ENCODE measurements around the gene RRAGA.
"Not testable (repeated sequence)": the region's sequence is repeated elsewhere in the genome, so short reads cannot be mapped to it uniquely, and the experiment has no call there.

DNA sequence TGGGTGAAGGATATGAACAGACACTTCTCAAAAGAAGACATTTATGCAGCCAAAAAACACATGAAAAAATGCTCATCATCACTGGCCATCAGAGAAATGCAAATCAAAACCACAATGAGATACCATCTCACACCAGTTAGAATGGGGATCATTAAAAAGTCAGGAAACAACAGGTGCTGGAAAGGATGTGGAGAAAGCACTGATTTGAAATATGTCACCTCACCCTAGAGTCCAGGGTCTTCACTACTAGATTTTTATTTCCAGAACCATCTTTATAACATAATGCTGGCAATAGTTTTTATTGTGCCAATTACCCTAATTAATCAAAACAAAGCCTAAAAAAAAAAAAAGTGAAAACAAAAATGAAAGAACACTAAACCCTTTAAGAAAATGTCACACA lies 48.2 kb downstream of the RRAGA start:
- not testable (repeated sequence) for TF ChIP-seq FOXA1, RXRA (IDR thresholded peaks at IDR 0.05)
- TF ChIP-seq, protein P1, sequence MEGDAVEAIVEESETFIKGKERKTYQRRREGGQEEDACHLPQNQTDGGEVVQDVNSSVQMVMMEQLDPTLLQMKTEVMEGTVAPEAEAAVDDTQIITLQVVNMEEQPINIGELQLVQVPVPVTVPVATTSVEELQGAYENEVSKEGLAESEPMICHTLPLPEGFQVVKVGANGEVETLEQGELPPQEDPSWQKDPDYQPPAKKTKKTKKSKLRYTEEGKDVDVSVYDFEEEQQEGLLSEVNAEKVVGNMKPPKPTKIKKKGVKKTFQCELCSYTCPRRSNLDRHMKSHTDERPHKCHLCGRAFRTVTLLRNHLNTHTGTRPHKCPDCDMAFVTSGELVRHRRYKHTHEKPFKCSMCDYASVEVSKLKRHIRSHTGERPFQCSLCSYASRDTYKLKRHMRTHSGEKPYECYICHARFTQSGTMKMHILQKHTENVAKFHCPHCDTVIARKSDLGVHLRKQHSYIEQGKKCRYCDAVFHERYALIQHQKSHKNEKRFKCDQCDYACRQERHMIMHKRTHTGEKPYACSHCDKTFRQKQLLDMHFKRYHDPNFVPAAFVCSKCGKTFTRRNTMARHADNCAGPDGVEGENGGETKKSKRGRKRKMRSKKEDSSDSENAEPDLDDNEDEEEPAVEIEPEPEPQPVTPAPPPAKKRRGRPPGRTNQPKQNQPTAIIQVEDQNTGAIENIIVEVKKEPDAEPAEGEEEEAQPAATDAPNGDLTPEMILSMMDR (IDR thresholded peaks at IDR 0.05; ENCODE audit: low read depth, low read length, missing input control), result not testable (repeated sequence)
- TF ChIP-seq, protein P2, sequence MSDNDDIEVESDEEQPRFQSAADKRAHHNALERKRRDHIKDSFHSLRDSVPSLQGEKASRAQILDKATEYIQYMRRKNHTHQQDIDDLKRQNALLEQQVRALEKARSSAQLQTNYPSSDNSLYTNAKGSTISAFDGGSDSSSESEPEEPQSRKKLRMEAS (IDR thresholded peaks at IDR 0.05), result not testable (repeated sequence)
